HG02678 (cell line): Measurements from ENCODE around the gene SORBS1.
A peak's percentile ranks its signal among the peaks of the same experiment; 100 is the strongest.

ENCODE experiments used
- ATAC-seq: cut with Tn5 transposase; IDR thresholded peaks from one replicate; pipeline ENCODE4 v1.9.1; 2021; ENCODE audit warnings: mild to moderate bottlenecking, moderate library complexity; ENCODE audit not compliant: unreplicated experiment

The SORBS1 gene

GRCh38 chr10:95330966-95331453 is 230.2 kb downstream of the SORBS1 start:
- ATAC-seq = no peak

GRCh38 chr10:95329296-95329695 is 231.9 kb downstream of the SORBS1 start:
- no peak for ATAC-seq

GRCh38 chr10:95328013-95328412 is 233.2 kb downstream of the SORBS1 start:
- no peak for ATAC-seq

- no peak for ATAC-seq
Measured at GRCh38 chr10:95327367-95327766, 233.8 kb downstream of the SORBS1 start.

- ATAC-seq = no peak
Measured at GRCh38 chr10:95326396-95326795, 234.8 kb downstream of the SORBS1 start.

GRCh38 chr10:95325863-95326262 is 235.3 kb downstream of the SORBS1 start:
- no peak for ATAC-seq

- no peak for ATAC-seq
Measured at GRCh38 chr10:95324436-95325268, 236.5 kb downstream of the SORBS1 start.

- no peak for ATAC-seq
Measured at GRCh38 chr10:95321554-95322301, 239.4 kb downstream of the SORBS1 start.

- ATAC-seq = no peak
Measured at GRCh38 chr10:95319239-95319638, 241.9 kb downstream of the SORBS1 start.

GRCh38 chr10:95315509-95315908 is 245.7 kb downstream of the SORBS1 start:
- ATAC-seq = no peak

- no peak for ATAC-seq
Measured at GRCh38 chr10:95314192-95314918, 246.8 kb downstream of the SORBS1 start.

GRCh38 chr10:95312986-95313495 is 248.1 kb downstream of the SORBS1 start:
- no peak for ATAC-seq

GRCh38 chr10:95312257-95312656 is 248.9 kb downstream of the SORBS1 start:
- ATAC-seq = no peak

GRCh38 chr10:95309958-95310357 is 251.2 kb downstream of the SORBS1 start:
- ATAC-seq = peak; percentile 73

GRCh38 chr10:95308389-95309302 is 252.5 kb downstream of the SORBS1 start:
- no peak for ATAC-seq

- no peak for ATAC-seq
Measured at GRCh38 chr10:95306851-95307250, 254.3 kb downstream of the SORBS1 start.

GRCh38 chr10:95306318-95306650 is 254.9 kb downstream of the SORBS1 start:
- ATAC-seq = no peak

GRCh38 chr10:95305606-95306317 is 255.4 kb downstream of the SORBS1 start:
- ATAC-seq = no peak

- no peak for ATAC-seq
Measured at GRCh38 chr10:95304976-95305375, 256.2 kb downstream of the SORBS1 start.

- no peak for ATAC-seq
Measured at GRCh38 chr10:95304463-95304862, 256.7 kb downstream of the SORBS1 start.
